ENCODE measurements around the gene MACIR.

Gene MACIR

GRCh38 chr5:103293719-103294118, 35.2 kb downstream of the MACIR start:
- DNase-seq, result no peak

GRCh38 chr5:103294906-103295305, 36.3 kb downstream of the MACIR start:
- no peak for DNase-seq

GRCh38 chr5:103295424-103295823, 36.9 kb downstream of the MACIR start:
- DNase-seq, result no peak

GRCh38 chr5:103295871-103296270, 37.3 kb downstream of the MACIR start:
- DNase-seq, result no peak

GRCh38 chr5:103298117-103298516, 39.6 kb downstream of the MACIR start:
- DNase-seq, result no peak

- DNase-seq, result no peak
Observed at GRCh38 chr5:103298607-103299188, 40.1 kb downstream of the MACIR start.

- DNase-seq, result no peak
Observed at GRCh38 chr5:103305809-103306208, 47.2 kb downstream of the MACIR start.

- DNase-seq, result no peak
Observed at GRCh38 chr5:103307470-103307869, 48.9 kb downstream of the MACIR start.

GRCh38 chr5:103308774-103309173, 50.2 kb downstream of the MACIR start:
- no peak for DNase-seq

- no peak for DNase-seq
Observed at GRCh38 chr5:103313056-103313455, 54.5 kb downstream of the MACIR start.

- no peak for DNase-seq
Observed at GRCh38 chr5:103315455-103315854, 56.9 kb downstream of the MACIR start.

- DNase-seq, result no peak
Observed at GRCh38 chr5:103327451-103327850, 68.9 kb downstream of the MACIR start.

GRCh38 chr5:103327893-103328292, 69.3 kb downstream of the MACIR start:
- DNase-seq, result no peak

Data from NCI-H187 treated with DMSO at 0.1 percent for 48 hours (cell line).